HepG2 (cell line): Measurements from ENCODE around the gene TSTD2. TPM values are rescaled to one million over a fixed set of nuclear protein-coding genes. Genes with fewer than 3 reads are reported as not detected.
"Not testable (repeated sequence)": the region's sequence is repeated elsewhere in the genome, so short reads cannot be mapped to it uniquely, and the experiment has no call there.

ENCODE experiments used
- ATAC-seq: fragments of 200-7000 bp; cut with Tn5 transposase; 3 replicates; pipeline ENCODE4 v1.9.1; 2020; ENCODE audit warnings: mild to moderate bottlenecking, moderate library complexity
- BruUV-seq: library from RNA; stranded (reverse); fragments of 400-500 nt; replicated peaks from 2 replicates; lab custom pipeline; 2021; lab: Mats Ljungman, UMichigan
- CTCF ChIA-PET: fragments of 300-600 bp; formaldehyde crosslinking; extraction: SDS; loops from one replicate; lab custom pipeline; 2021; ENCODE audit warnings: low total read pairs, inconsistent platforms, low intra/inter-chr PET ratio; lab: Yijun Ruan, JAX
- POLR2A ChIA-PET: fragments of 350-600 bp; sonication (Branson Sonifier 250); formaldehyde crosslinking; loops from one replicate; lab custom pipeline; 2020; ENCODE audit warnings: antibody characterized with exemption, inconsistent platforms; lab: Yijun Ruan, JAX
- DNase-seq: peaks from one replicate; pipeline ENCODE4 v3.0.0-alpha.2; 2015; ENCODE audit warnings: low spot score
- FAIRE-seq: peaks from 3 replicates; lab custom pipeline; 2011; peaks lifted over from hg19 to GRCh38; lab: Jason Lieb, UNC
- H2AFZ ChIP-seq: one replicate; pipeline ENCODE4 v1.6.1; 2011; ENCODE audit warnings: low read length, inconsistent platforms
- H3K27ac ChIP-seq: fragments of 300-600 bp; 3 replicates; pipeline ENCODE4 v1.8.0; 2011; ENCODE audit warnings: mixed run types, mild to moderate bottlenecking, mixed read lengths, low read length, inconsistent platforms; ENCODE audit not compliant: insufficient read depth; ENCODE audit errors: extremely low read length
- H3K27me3 ChIP-seq, 2 experiments: fragments of 200-600 bp in 1 of 2; 2 replicates in 1 of 2; 3 replicates in 1 of 2; pipeline versions ENCODE4 v1.6.0 to v1.8.0; 2011; ENCODE audit warnings: low read length in 2 of 2, mild to moderate bottlenecking in 2 of 2, moderate library complexity in 2 of 2, inconsistent platforms in 1 of 2; ENCODE audit not compliant: insufficient read depth in 2 of 2, control insufficient read depth in 1 of 2
- H3K36me3 ChIP-seq, 2 experiments: fragments of 200-600 bp in 1 of 2; replicated peaks in 1 of 2; 2 replicates in 1 of 2; 3 replicates in 1 of 2; pipeline versions ENCODE4 v1.5.1 to v1.8.0; 2011; ENCODE audit warnings: low read length in 2 of 2, inconsistent platforms in 1 of 2; ENCODE audit not compliant: insufficient read depth in 2 of 2, control insufficient read depth in 1 of 2
- H3K4me1 ChIP-seq: 2 replicates; pipeline ENCODE4 v1.5.1; 2012; ENCODE audit warnings: low read length, inconsistent platforms; ENCODE audit not compliant: insufficient read depth
- H3K4me2 ChIP-seq: 2 replicates; pipeline ENCODE4 v1.6.0; 2011; ENCODE audit warnings: low read depth, low read length, inconsistent platforms
- H3K4me3 ChIP-seq, 3 experiments: fragments of 200-600 bp in 1 of 3; sonication (generic), shearing (Covaris generic) in 1 of 3; replicated peaks in 1 of 3; 2 replicates each; pipeline ENCODE4 v1.5.1; 2011 to 2016; ENCODE audit warnings: low read length in 3 of 3, inconsistent platforms in 2 of 3, low read depth in 2 of 3, mild to moderate bottlenecking in 2 of 3, control low read depth in 1 of 3, mixed read lengths in 1 of 3; ENCODE audit not compliant: insufficient read depth in 1 of 3
- H3K79me2 ChIP-seq: one replicate; pipeline ENCODE4 v1.6.1; 2011; ENCODE audit warnings: low read length, inconsistent platforms; ENCODE audit not compliant: insufficient read depth
- H3K9ac ChIP-seq: 2 replicates; pipeline ENCODE4 v1.6.0; 2011; ENCODE audit warnings: mild to moderate bottlenecking, low read depth, low read length, inconsistent platforms; ENCODE audit not compliant: insufficient read depth
- H3K9me3 ChIP-seq: 2 replicates; pipeline ENCODE4 v1.5.1; 2012; ENCODE audit warnings: mild to moderate bottlenecking, low read length
- H4K20me1 ChIP-seq: 2 replicates; pipeline ENCODE4 v1.6.0; 2011; ENCODE audit warnings: inconsistent platforms, mild to moderate bottlenecking, low read length, moderate library complexity; ENCODE audit not compliant: insufficient read depth
- SKIL ChIP-seq: sonication (generic); formaldehyde crosslinking; IDR thresholded peaks from 2 replicates; pipeline ENCODE4 v1.8.0; 2022; ENCODE audit warnings: missing genetic modification reagents, mild to moderate bottlenecking, moderate library complexity, borderline replicate concordance
- WGBS: methylation state at CpG from one replicate; pipeline ENCODE4 v1.1.6; 2017; ENCODE audit warnings: low lambda C conversion rate; 5-methylcytosine and 5-hydroxymethylcytosine counted together
- in situ Hi-C: cut with HindIII; loops from 2 replicates; pipeline ENCODE4 v1.10.0; 2017; ENCODE audit warnings: low pct_unique_long_range_greater_than_20kb; ENCODE audit not compliant: extremely low pct_ligation_motif_present
- intact Hi-C: fragments of 100-400 bp; cut with micrococcal nuclease; formaldehyde crosslinking; loops from one replicate; pipeline ENCODE4 v1.10.0; 2022; ENCODE audit not compliant: unreplicated experiment
- polyA plus RNA-seq, 8 experiments: library from polyadenylated mRNA; depleted of rRNA in 3 of 8; stranded (reverse) in 7 of 8; unstranded in 1 of 8; fragments of >200 nt; fragmentation: Illumina TruSeq in 4 of 8; extraction: Trizol in 4 of 8; gene quantifications; 2 replicates each; pipeline versions ENCODE4 v1.2.1 to v1.2.3, GENCODE V29; 2011 to 2016; ENCODE audit warnings: low read depth in 4 of 8, missing spikeins in 1 of 8, mixed read lengths in 1 of 8; ENCODE audit not compliant: insufficient read depth in 1 of 8
- total RNA-seq, 5 experiments: library from RNA; depleted of rRNA; stranded (reverse); fragments of >200 nt; fragmentation: Illumina TruSeq; extraction: Trizol; gene quantifications; 2 replicates each; pipeline ENCODE4 v1.2.3, GENCODE V29; 2016; ENCODE audit warnings: low read depth in 1 of 5

TSTD2 gene
- total and polyA plus RNA-seq, 2 of the 13 experiments (the other 11 are each of a cell fraction or from before 2014, with no cell fraction given) = 16.0 to 23.1 TPM

GRCh38 chr9:97581590-97581989, 51.6 kb downstream of the TSTD2 start:
- H3K27ac ChIP-seq, H3K9me3 ChIP-seq, H3K36me3 ChIP-seq, H3K4me3 ChIP-seq, H3K4me2 ChIP-seq, H3K27me3 ChIP-seq, BruUV-seq, intact Hi-C loops, H4K20me1 ChIP-seq, ATAC-seq, H2AFZ ChIP-seq, in situ Hi-C loops, POLR2A ChIA-PET, H3K9ac ChIP-seq, H3K4me1 ChIP-seq, CTCF ChIA-PET, DNase-seq, FAIRE-seq, H3K79me2 ChIP-seq: not testable (repeated sequence)
- no CpG with 5 or more reads among the region's 3 CpGs for WGBS

DNA sequence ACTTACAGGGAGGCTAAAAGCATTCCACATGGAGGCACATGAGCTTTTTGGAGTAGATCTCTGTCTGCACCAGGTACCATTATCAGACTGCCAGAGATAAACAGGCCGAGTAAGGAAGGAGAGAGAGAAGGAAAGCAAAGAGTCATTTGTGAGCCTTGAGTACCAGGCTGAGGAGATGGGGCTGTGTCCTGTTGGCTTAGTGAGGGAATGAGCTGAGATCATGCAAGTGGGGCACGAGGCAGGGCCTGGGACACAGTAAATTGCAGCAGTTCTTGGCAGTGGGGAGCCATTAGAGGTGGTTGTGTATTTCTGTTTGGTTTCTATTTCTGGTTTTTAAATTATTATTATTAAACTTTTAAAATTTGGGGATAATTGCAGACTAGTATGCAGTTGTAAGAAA, 53.3 kb downstream of the TSTD2 start:
- no peak for DNase-seq
- Histone ChIP-seq H3K4me2 (no peak overlapping the region), H3K27ac (no peak overlapping the region), H3K79me2 (no peaks in the 10 kb centered on the region), H3K4me1 (no peaks in the 10 kb centered on the region), H2AFZ (no peak overlapping the region), H4K20me1 (no peaks in the 10 kb centered on the region), H3K36me3 (no peaks in the 10 kb centered on the region), H3K9ac (no peak overlapping the region), H3K9me3 (no peaks in the 10 kb centered on the region), H3K27me3 (peaks cover 0 to 7% of the 10 kb centered on the region in 2 experiments; a peak in 1 of 5 replicates), H3K4me3 (no peak overlapping the region)
- intact Hi-C loops = no loop called here
- BruUV-seq = no TSS peak
- POLR2A ChIA-PET = no interaction called here
- no peak for ATAC-seq
- FAIRE-seq = no peak
- in situ Hi-C loops = no loop called here
- TF ChIP-seq SKIL = no peak
- TF ChIP-seq, all 625 proteins: peak for 0
- CTCF ChIA-PET = no interaction called here
- 3% methylated on average over 2 of the region's 2 CpGs for WGBS
